Measurements from ENCODE around the gene SDC1.

The SDC1 gene

DNA sequence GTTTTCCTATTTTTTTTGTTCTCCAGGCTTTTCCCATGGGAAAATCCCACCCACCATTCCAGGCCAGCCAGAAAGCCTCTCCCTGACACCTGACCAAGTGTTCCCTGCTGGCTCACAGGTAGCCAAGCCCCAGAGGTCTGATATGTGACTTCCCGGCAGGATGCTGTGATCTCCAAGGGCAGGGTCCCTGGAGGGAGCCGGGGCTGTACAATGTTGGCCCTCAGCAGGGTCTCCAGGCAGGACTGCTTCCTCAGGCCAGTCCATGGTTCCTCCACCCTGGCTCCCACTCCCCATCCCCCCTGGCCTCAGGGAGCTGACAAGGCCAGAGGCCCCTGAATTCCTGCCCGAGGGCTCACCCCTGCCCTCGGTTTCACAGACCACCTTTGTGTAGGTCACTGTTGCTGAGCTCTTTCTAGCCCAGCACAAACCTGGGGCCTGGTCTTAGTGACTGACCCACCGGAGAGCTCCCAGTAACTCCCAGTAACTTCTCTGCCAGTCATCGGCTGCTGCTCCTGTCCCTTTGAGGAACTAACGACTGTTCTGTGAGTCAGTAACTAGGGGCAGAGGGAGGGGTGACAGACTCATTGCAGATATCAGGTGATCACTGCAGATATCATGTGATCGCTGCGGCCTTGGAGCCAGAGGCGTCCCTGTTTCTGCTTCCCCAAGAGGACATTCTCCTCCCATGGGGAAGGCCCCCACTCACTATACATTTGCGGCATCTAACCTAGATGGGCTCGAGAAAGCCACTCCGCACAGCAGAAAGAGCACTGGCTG lies 38.7 kb downstream of the SDC1 start:
- H3K27me3 ChIP-seq (ENCODE audit: control insufficient read depth in 2 of 2, insufficient read depth in 2 of 2, low read length in 2 of 2): no peaks in the 10 kb centered on the region
- peaks cover 17 to 47% of the 10 kb centered on the region in 2 donors for H3K4me1 ChIP-seq (ENCODE audit: control insufficient read depth in 2 of 2, insufficient read depth in 2 of 2, low read length in 2 of 2)
- H3K9ac ChIP-seq (ENCODE audit: low read depth in 1 of 2, low read length in 2 of 2): peak overlapping the region; percentile 79 to 91
- H3K36me3 ChIP-seq (ENCODE audit: control insufficient read depth in 2 of 2, insufficient read depth in 2 of 2, low read length in 2 of 2): no peaks in the 10 kb centered on the region
- no peaks in the 10 kb centered on the region for H3K9me3 ChIP-seq (ENCODE audit: control insufficient read depth in 2 of 2, low read length in 2 of 2)
- peak overlapping the region; percentile 88 to 89 for H3K27ac ChIP-seq (ENCODE audit: low read depth in 2 of 2, low read length in 2 of 2)
- H3K4me3 ChIP-seq (ENCODE audit: low read length in 2 of 2): peak overlapping the region; percentile 53 to 59

DNA sequence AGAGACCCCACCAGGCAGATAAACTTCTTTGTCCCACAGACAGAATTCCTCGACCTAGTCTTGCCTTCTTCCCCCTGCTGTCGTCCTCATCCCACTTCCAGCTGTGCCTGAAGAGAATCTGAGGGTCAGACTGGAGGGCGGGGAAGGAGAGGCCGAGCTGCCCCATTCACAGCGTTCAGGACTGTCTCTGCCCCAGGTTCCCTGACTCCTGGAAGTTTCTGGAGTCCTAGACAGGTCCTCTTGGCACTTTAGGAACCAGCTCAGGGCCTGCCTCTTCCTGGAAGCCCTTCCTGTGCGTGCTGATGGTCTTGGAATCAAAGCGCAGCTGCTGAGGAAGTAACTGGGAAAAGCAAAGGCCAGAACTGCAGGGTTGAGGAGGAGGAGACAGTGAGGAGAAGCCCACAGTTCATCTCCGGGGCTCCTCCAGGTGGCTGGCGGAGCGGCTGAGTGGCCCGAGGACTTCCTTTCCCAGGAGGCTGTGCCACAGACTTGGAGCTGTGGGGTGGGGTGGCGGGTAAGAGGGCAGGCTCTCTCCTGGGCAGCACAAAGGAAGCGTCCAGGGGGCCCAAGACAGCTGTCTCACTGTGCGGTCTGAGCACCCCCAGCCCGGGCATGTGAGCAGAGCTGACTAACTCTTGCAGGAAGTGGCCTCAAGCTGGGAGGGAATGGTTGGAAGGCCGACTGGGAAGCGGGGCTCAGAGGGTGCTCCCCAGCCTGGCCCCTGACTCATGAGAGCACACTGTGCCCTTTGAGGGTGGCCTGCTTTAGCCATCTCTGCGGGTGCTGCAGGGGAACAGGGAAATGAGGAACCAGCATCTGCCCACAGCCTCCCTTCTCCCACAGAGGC lies 39.5 kb downstream of the SDC1 start:
- no peaks in the 10 kb centered on the region for H3K9me3 ChIP-seq (ENCODE audit: control insufficient read depth in 2 of 2, low read length in 2 of 2)
- H3K36me3 ChIP-seq (ENCODE audit: control insufficient read depth in 2 of 2, insufficient read depth in 2 of 2, low read length in 2 of 2): no peaks in the 10 kb centered on the region
- H3K4me3 ChIP-seq (ENCODE audit: low read length in 2 of 2): peak overlapping the region in 1 of 2 donors; percentile 59
- peaks cover 24 to 50% of the 10 kb centered on the region in 2 donors for H3K4me1 ChIP-seq (ENCODE audit: control insufficient read depth in 2 of 2, insufficient read depth in 2 of 2, low read length in 2 of 2)
- H3K9ac ChIP-seq (ENCODE audit: low read depth in 1 of 2, low read length in 2 of 2): peak overlapping the region; percentile 79 to 91
- H3K27me3 ChIP-seq (ENCODE audit: control insufficient read depth in 2 of 2, insufficient read depth in 2 of 2, low read length in 2 of 2): no peaks in the 10 kb centered on the region
- peak overlapping the region; percentile 88 to 89 for H3K27ac ChIP-seq (ENCODE audit: low read depth in 2 of 2, low read length in 2 of 2)

DNA sequence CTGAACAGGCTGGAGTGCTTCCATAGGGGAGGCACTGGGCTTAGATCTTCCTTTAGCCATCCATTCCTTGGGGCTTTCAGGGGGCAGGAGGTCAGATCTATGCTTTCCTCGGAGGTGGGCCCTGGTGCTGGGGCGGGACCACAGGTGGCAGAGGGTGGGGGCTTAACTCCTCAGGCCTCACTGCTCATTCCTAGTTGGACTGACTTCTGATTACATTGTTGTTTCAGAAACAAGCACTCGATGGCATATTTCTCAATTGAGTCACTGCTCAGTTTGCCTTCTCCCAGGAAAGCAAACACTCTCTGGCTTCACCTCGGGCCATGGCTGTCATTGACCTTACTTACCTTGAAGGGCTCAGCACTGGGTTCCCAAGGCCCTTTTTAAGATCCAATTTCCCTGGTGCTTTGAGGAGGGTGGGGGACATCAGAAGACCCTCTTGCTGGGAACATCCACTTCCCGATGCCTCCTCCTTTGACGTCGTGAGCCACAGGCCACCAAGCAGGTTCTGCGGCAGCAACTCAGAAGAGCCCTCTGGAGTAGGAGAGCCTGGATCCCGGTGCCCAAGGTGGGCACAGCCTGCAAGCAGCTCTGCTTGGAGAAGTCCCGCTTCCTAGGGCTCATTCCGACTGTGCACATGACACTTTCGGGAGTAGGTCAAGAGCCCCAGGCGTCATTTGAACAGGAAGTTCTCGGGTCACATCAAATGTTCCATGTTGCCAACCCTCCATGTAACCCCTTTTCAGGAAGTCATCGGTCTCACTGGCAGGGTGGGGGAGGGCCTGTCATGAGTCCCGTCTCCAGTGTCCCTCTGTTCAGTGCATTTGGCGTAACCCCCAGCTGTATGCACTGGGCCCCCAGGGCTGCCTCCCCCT lies 40.6 kb downstream of the SDC1 start:
- H3K9ac ChIP-seq (ENCODE audit: low read depth in 1 of 2, low read length in 2 of 2): no peak overlapping the region
- no peaks in the 10 kb centered on the region for H3K27me3 ChIP-seq (ENCODE audit: control insufficient read depth in 2 of 2, insufficient read depth in 2 of 2, low read length in 2 of 2)

DNA sequence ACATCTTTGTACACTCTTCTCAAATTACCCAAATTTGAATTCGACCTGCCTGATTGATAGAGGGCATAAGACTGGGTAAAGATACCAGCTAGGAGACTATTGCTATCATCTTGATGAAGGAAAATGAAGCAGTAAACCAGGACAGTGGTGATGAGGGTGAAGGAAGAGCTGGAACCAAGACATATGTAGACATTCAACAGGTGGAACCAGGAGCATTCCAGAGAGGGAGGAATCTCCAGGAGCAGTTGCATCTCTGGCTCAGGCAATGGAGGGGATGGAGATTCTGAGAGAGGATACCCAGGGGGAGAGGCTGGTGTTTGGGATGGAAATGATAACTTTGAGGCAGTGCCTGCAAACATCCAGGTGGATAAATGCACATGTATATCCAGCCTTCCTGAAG lies 41.6 kb downstream of the SDC1 start:
- H3K4me1 ChIP-seq (ENCODE audit: control insufficient read depth in 2 of 2, insufficient read depth in 2 of 2, low read length in 2 of 2): peaks cover 40 to 62% of the 10 kb centered on the region in 2 donors
- no peaks in the 10 kb centered on the region for H3K36me3 ChIP-seq (ENCODE audit: control insufficient read depth in 2 of 2, insufficient read depth in 2 of 2, low read length in 2 of 2)
- H3K4me3 ChIP-seq (ENCODE audit: low read length in 2 of 2): no peak overlapping the region
- H3K9me3 ChIP-seq (ENCODE audit: control insufficient read depth in 2 of 2, low read length in 2 of 2): no peaks in the 10 kb centered on the region
- no peaks in the 10 kb centered on the region for H3K27me3 ChIP-seq (ENCODE audit: control insufficient read depth in 2 of 2, insufficient read depth in 2 of 2, low read length in 2 of 2)
- H3K9ac ChIP-seq (ENCODE audit: low read depth in 1 of 2, low read length in 2 of 2): no peak overlapping the region
- no peak overlapping the region for H3K27ac ChIP-seq (ENCODE audit: low read depth in 2 of 2, low read length in 2 of 2)

More for the DNA sequence above, 40.6 kb downstream of the SDC1 start:
- Histone ChIP-seq H3K27ac (ENCODE audit: low read depth in 2 of 2, low read length in 2 of 2) (no peak overlapping the region), H3K9me3 (ENCODE audit: control insufficient read depth in 2 of 2, low read length in 2 of 2) (no peaks in the 10 kb centered on the region), H3K4me3 (ENCODE audit: low read length in 2 of 2) (no peak overlapping the region), H3K36me3 (ENCODE audit: control insufficient read depth in 2 of 2, insufficient read depth in 2 of 2, low read length in 2 of 2) (no peaks in the 10 kb centered on the region), H3K4me1 (ENCODE audit: control insufficient read depth in 2 of 2, insufficient read depth in 2 of 2, low read length in 2 of 2) (peaks cover 30 to 52% of the 10 kb centered on the region in 2 donors)

DNA sequence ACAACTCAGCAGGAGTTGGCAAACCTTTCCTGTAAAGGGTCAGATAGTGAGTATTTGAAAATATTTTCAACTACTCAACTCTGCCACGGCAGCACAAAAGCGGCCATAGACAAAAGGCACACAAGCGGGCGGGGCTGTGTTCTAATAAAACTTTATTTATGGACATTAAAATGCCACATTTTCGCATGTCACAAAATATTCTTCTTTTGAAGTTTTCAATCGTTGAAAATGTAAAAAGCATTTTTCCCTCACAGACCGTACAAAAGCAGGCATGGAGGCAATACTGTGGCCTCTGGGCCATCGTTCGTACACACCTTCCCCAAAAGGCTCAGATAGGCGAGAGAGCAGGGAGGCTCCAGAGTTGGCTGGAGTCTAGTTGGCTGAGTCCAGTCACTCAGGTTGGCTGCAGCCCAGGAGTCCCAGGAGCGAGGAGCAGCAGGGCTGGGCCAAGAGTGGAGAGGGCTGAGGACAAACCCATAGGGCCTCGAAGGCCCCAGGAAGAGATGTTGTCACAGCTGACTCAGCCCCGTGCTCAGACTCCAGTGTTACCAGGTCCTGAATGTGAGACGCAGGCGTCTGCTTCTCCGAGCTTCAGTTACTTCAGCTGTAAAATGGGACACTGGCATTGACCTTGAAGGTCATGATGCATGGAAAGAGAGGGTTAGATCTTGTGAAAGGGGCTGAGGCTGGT lies 42.5 kb downstream of the SDC1 start:
- Histone ChIP-seq H3K36me3 (ENCODE audit: control insufficient read depth in 2 of 2, insufficient read depth in 2 of 2, low read length in 2 of 2) (no peaks in the 10 kb centered on the region), H3K9ac (ENCODE audit: low read depth in 1 of 2, low read length in 2 of 2) (no peak overlapping the region), H3K27me3 (ENCODE audit: control insufficient read depth in 2 of 2, insufficient read depth in 2 of 2, low read length in 2 of 2) (no peaks in the 10 kb centered on the region), H3K27ac (ENCODE audit: low read depth in 2 of 2, low read length in 2 of 2) (peak overlapping the region in 1 of 2 donors; percentile 54), H3K4me3 (ENCODE audit: low read length in 2 of 2) (no peak overlapping the region), H3K4me1 (ENCODE audit: control insufficient read depth in 2 of 2, insufficient read depth in 2 of 2, low read length in 2 of 2) (peaks cover 40 to 61% of the 10 kb centered on the region in 2 donors), H3K9me3 (ENCODE audit: control insufficient read depth in 2 of 2, low read length in 2 of 2) (no peaks in the 10 kb centered on the region)

DNA sequence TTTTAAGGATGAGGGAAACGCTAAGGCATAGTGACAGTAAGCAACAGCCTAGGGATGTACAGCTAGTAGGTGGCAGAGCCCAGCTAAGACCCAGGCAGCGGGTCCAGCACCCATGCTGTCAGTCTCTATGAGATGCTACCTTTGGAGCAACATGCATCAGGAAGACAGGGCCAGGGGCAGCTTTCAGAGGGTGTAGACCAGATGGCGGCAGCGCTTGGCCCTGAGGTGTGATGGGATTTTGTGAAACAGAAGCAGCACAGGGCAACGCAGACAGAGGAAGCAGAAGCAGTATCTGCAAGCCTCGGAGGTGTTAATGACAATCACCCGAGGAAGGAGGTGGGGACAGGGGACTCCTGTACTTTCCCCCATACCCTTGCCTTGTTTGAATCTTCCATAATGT lies 43.2 kb downstream of the SDC1 start:
- peak overlapping the region in 1 of 2 donors; percentile 54 for H3K27ac ChIP-seq (ENCODE audit: low read depth in 2 of 2, low read length in 2 of 2)
- no peak overlapping the region for H3K4me3 ChIP-seq (ENCODE audit: low read length in 2 of 2)
- H3K27me3 ChIP-seq (ENCODE audit: control insufficient read depth in 2 of 2, insufficient read depth in 2 of 2, low read length in 2 of 2): no peaks in the 10 kb centered on the region
- peaks cover 37 to 56% of the 10 kb centered on the region in 2 donors for H3K4me1 ChIP-seq (ENCODE audit: control insufficient read depth in 2 of 2, insufficient read depth in 2 of 2, low read length in 2 of 2)
- no peak overlapping the region for H3K9ac ChIP-seq (ENCODE audit: low read depth in 1 of 2, low read length in 2 of 2)
- no peaks in the 10 kb centered on the region for H3K9me3 ChIP-seq (ENCODE audit: control insufficient read depth in 2 of 2, low read length in 2 of 2)
- H3K36me3 ChIP-seq (ENCODE audit: control insufficient read depth in 2 of 2, insufficient read depth in 2 of 2, low read length in 2 of 2): no peaks in the 10 kb centered on the region

DNA sequence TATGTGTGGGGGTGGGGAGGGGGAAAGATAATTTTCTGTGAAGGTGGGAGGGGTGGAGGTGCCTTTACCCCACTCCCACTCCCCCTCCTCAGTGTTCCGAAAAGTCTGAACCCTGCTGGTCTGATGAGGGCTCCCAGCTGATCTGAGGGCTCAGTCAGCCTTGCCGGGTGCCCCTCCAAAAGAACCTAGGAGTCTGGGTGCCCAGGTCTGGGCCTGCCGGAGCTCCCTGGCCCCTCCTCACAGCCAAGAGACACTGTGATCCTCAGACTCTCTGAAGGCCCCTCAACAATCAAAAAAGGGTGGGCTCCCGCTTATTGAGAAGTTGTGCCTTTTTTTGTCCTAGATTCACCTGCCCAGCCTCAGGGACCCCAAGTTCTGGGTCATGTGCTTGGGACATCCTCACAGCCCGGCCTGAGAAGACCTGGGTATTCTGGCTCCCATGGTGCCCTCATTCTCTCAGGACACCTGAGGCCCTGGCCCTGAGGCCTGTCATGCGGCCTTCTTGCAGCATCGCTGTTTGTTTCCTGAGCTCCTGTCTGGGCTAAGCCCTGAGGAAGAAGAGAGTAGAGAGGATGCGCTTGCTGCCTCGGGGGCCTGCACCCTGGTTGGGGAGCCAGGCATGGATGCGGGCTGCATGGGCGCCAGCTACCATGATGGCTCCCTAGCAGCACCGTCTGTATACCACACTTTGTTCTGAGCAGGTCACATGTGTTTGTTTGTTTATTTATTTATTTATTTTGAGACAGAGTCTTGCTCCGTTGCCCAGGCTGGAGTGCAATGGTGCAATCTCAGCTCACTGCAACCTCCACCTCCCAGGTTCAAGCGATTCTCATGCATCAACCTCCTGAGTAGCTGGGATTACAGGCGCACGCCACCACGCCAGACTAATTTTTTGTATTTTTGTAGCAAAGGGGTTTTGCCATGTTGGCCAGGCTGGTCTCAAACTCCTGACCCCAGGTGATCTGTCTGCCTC lies 44.0 kb downstream of the SDC1 start:
- no peaks in the 10 kb centered on the region for H3K27me3 ChIP-seq (ENCODE audit: control insufficient read depth in 2 of 2, insufficient read depth in 2 of 2, low read length in 2 of 2)
- H3K27ac ChIP-seq (ENCODE audit: low read depth in 2 of 2, low read length in 2 of 2): peak overlapping the region; percentile 91 to 97
- peaks cover 31 to 48% of the 10 kb centered on the region in 2 donors for H3K4me1 ChIP-seq (ENCODE audit: control insufficient read depth in 2 of 2, insufficient read depth in 2 of 2, low read length in 2 of 2)
- H3K9me3 ChIP-seq (ENCODE audit: control insufficient read depth in 2 of 2, low read length in 2 of 2): no peaks in the 10 kb centered on the region
- no peaks in the 10 kb centered on the region for H3K36me3 ChIP-seq (ENCODE audit: control insufficient read depth in 2 of 2, insufficient read depth in 2 of 2, low read length in 2 of 2)
- H3K4me3 ChIP-seq (ENCODE audit: low read length in 2 of 2): no peak overlapping the region
- H3K9ac ChIP-seq (ENCODE audit: low read depth in 1 of 2, low read length in 2 of 2): peak overlapping the region in 1 of 2 donors; percentile 52

DNA sequence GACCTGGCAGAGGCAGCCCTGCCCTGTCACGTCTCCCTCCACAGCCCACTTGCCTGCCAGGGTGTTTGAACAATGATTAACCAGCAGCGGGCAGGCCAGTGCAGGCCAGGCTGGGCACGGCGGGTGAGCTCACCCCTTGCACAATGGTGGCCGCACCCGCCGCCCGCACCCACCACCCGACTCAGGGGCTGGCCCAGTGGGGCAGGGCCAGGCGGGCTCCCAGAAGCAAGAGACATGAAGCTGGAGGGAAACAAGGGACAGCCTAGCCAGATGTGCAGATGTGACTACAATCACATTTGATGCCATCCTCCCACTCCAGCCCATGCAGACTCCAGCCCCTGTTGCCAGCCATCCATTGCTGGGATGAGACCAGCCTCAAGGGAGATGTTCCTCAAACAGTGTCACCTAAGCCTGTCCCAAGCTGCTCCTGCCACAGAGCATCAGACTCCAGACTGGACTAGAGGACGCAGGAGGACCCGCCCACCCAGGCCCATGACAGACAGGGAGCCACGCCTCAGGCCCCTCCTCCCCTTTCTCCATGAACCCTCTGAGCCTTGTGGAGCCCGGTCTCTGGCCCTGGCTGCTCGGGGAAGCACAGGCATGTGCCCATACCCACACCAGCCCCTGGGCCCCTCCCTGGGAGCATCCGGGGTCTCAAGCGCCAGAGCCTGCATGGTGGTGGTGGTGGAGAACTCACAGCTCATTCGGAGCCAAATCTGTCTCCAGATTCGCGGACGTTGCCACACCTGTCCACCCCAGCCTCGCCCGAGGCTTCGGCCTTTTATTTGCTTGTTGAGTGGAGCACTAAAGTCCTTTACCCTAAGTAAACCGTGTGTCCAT lies 45.0 kb downstream of the SDC1 start:
- H3K4me1 ChIP-seq (ENCODE audit: control insufficient read depth in 2 of 2, insufficient read depth in 2 of 2, low read length in 2 of 2): peaks cover 26 to 42% of the 10 kb centered on the region in 2 donors
- H3K27ac ChIP-seq (ENCODE audit: low read depth in 2 of 2, low read length in 2 of 2): peak overlapping the region; percentile 91 to 97
- H3K9ac ChIP-seq (ENCODE audit: low read depth in 1 of 2, low read length in 2 of 2): peak overlapping the region; percentile 52 to 54

More for the DNA sequence above, 45.0 kb downstream of the SDC1 start:
- Histone ChIP-seq H3K4me3 (ENCODE audit: low read length in 2 of 2) (peak overlapping the region; percentile 12 to 59), H3K27me3 (ENCODE audit: control insufficient read depth in 2 of 2, insufficient read depth in 2 of 2, low read length in 2 of 2) (no peaks in the 10 kb centered on the region), H3K36me3 (ENCODE audit: control insufficient read depth in 2 of 2, insufficient read depth in 2 of 2, low read length in 2 of 2) (no peaks in the 10 kb centered on the region), H3K9me3 (ENCODE audit: control insufficient read depth in 2 of 2, low read length in 2 of 2) (no peaks in the 10 kb centered on the region)
